Gastroesophageal sphincter (tissue), 3 donors: Measurements from ENCODE around the gene SLC4A5.

Source experiments
- CTCF ChIP-seq, 4 experiments: fragments of 200-600 bp in 2 of 4; fragments of 450-650 bp in 2 of 4; sonication (generic) in 1 of 4; IDR thresholded peaks; one replicate each; pipeline ENCODE4 v1.5.1; 2017 to 2019; ENCODE audit warnings: antibody characterized with exemption in 4 of 4, mild to moderate bottlenecking in 2 of 4, moderate library complexity in 2 of 4
- EP300 ChIP-seq: sonication (generic); formaldehyde crosslinking; IDR thresholded peaks from one replicate; pipeline ENCODE4 v1.6.1; 2017; ENCODE audit warnings: antibody characterized with exemption, mild to moderate bottlenecking
- POLR2A ChIP-seq, 2 donors: fragments of 450-650 bp; IDR thresholded peaks; one replicate each; pipeline ENCODE4 v1.6.1; 2017; ENCODE audit warnings: antibody characterized with exemption in 2 of 2, mild to moderate bottlenecking in 2 of 2, moderate library complexity in 1 of 2
- POLR2AphosphoS5 ChIP-seq: sonication (generic); formaldehyde crosslinking; IDR thresholded peaks from one replicate; pipeline ENCODE4 v1.6.1; 2017; ENCODE audit warnings: antibody characterized with exemption

GRCh38 chr2:74343316-74343715 lies at the start of gene SLC4A5:
- TF ChIP-seq CTCF (IDR thresholded peaks at IDR 0.05) = no peak
- no peak for TF ChIP-seq POLR2A (IDR thresholded peaks at IDR 0.05)
- TF ChIP-seq EP300 = no peak
- TF ChIP-seq POLR2AphosphoS5 = no peak
